Measurements from ENCODE around the gene C12orf43. TPM values are rescaled to one million over a fixed set of nuclear protein-coding genes. Genes with fewer than 3 reads are reported as not detected.

Gene C12orf43
- total RNA-seq, 1 donor from 2014 or later, result 15.5 TPM

DNA sequence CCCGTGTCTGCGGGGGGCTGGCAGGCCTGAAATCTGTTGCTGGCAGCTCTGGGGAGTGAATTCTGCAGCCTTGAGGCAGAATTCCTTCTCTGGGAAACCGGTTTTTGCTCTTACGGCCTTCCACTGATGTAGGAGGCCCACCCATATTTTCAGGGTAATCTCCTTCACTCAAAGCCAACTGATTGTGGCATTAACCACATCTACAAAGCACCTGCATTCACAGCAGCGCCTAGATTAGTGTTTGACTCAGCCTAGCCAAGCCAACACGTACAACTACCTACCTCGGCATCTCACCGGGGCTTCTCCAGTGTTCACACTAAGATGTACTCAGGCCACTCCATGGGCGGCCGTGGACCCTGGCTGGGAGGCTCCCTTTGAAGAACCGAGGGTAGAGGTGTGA, 15.8 kb downstream of the C12orf43 start:
- Histone ChIP-seq H3K4me1 (no peaks in the 10 kb centered on the region), H3K9me3 (no peaks in the 10 kb centered on the region), H3K27ac (no peak overlapping the region), H3K4me3 (no peak overlapping the region), H3K27me3 (no peaks in the 10 kb centered on the region), H3K36me3 (peaks cover 26% of the 10 kb centered on the region)
- DNase-seq, result no peak
- TF ChIP-seq, protein P1, sequence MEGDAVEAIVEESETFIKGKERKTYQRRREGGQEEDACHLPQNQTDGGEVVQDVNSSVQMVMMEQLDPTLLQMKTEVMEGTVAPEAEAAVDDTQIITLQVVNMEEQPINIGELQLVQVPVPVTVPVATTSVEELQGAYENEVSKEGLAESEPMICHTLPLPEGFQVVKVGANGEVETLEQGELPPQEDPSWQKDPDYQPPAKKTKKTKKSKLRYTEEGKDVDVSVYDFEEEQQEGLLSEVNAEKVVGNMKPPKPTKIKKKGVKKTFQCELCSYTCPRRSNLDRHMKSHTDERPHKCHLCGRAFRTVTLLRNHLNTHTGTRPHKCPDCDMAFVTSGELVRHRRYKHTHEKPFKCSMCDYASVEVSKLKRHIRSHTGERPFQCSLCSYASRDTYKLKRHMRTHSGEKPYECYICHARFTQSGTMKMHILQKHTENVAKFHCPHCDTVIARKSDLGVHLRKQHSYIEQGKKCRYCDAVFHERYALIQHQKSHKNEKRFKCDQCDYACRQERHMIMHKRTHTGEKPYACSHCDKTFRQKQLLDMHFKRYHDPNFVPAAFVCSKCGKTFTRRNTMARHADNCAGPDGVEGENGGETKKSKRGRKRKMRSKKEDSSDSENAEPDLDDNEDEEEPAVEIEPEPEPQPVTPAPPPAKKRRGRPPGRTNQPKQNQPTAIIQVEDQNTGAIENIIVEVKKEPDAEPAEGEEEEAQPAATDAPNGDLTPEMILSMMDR (IDR thresholded peaks at IDR 0.05), result no peak
- no peak for ATAC-seq
- intact Hi-C loops (cut with DNase I), result no loop called here

DNA sequence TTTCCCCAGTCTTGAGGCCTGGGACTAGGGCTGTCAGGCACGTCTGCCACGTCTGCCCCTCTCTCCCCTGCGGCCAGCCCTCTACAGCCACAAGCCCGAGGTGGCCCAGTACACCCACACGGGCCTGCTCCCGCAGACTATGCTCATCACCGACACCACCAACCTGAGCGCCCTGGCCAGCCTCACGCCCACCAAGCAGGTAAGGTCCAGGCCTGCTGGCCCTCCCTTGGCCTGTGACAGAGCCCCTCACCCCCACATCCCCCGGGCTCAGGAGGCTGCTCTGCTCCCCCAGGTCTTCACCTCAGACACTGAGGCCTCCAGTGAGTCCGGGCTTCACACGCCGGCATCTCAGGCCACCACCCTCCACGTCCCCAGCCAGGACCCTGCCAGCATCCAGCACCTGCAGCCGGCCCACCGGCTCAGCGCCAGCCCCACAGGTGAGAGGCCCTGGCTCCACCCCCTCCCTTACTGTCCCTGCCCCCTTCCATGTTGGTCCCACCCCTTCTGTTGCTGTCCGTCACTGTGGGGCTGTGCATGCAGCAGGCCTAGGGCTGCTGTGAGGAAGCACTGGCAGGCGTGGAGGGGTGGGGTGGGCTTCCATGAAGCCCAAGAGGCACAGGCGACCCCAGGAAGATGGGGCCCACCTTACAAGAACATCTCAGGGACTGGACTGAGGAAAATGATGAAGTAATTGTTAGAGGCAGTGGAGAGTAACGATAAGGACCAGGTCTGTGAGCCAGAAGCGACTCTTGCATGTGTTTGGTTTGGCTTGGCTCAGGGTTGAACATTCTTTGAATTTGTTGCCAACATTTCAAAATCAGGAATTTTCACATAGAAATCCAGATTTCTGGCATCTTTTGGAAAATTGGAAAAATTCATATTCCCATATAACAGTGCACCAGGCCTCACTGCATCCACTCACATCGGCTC, 16.8 kb downstream of the C12orf43 start:
- H3K27me3 ChIP-seq, result no peaks in the 10 kb centered on the region
- peak; percentile 40 for ATAC-seq
- H3K36me3 ChIP-seq, result peaks cover 19% of the 10 kb centered on the region
- TF ChIP-seq, protein P1 (IDR thresholded peaks at IDR 0.05), result no peak
- intact Hi-C loops (cut with DNase I), result no loop called here
- no peak overlapping the region for H3K27ac ChIP-seq
- H3K9me3 ChIP-seq, result no peaks in the 10 kb centered on the region
- no peaks in the 10 kb centered on the region for H3K4me1 ChIP-seq
- no peak for DNase-seq
- H3K4me3 ChIP-seq, result no peak overlapping the region

DNA sequence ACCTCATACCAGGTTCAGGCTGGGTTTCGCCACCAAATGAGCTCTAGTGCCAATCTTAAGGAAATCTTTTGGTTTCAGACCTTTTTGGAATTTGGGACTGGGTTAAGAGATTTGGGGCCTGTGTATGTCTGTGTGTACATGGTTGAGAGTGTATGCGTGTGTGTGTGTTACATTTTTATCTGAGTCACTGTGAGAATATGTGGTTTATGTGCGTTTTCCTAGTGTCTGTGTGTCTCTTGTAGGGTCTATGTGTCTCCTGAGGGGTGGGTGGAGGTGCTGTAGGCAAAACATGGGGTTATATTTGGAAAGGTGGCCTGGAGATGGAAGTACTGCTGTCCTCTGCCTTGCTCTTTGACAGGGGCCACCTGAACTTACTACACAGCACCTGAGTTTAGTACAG, 17.9 kb downstream of the C12orf43 start:
- Histone ChIP-seq H3K27ac (no peak overlapping the region), H3K36me3 (peaks cover 9% of the 10 kb centered on the region), H3K4me1 (no peaks in the 10 kb centered on the region), H3K4me3 (no peak overlapping the region), H3K27me3 (no peaks in the 10 kb centered on the region), H3K9me3 (no peaks in the 10 kb centered on the region)
- ATAC-seq (no peak), DNase-seq (no peak)
- intact Hi-C loops (cut with DNase I), result no loop called here
- TF ChIP-seq, protein P1 (IDR thresholded peaks at IDR 0.05), result no peak

DNA sequence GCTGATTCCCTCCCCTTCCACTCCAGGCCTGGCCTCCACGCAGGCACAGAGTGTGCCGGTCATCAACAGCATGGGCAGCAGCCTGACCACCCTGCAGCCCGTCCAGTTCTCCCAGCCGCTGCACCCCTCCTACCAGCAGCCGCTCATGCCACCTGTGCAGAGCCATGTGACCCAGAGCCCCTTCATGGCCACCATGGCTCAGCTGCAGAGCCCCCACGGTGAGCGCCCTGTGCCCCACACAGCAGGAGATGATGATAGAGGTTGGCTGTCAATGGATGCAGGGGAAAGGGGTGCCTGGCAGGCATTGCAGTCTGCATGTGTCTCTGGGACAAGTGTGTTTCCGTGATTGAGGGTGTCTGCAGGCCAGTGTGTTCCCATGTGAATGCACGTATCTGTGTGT, 18.8 kb downstream of the C12orf43 start:
- Histone ChIP-seq H3K4me1 (no peaks in the 10 kb centered on the region), H3K27me3 (no peaks in the 10 kb centered on the region), H3K4me3 (no peak overlapping the region), H3K27ac (no peak overlapping the region), H3K36me3 (peaks cover 5% of the 10 kb centered on the region), H3K9me3 (no peaks in the 10 kb centered on the region)
- TF ChIP-seq, protein P1 (IDR thresholded peaks at IDR 0.05), result no peak
- ATAC-seq (no peak), DNase-seq (no peak)
- intact Hi-C loops (cut with DNase I), result no loop called here

DNA sequence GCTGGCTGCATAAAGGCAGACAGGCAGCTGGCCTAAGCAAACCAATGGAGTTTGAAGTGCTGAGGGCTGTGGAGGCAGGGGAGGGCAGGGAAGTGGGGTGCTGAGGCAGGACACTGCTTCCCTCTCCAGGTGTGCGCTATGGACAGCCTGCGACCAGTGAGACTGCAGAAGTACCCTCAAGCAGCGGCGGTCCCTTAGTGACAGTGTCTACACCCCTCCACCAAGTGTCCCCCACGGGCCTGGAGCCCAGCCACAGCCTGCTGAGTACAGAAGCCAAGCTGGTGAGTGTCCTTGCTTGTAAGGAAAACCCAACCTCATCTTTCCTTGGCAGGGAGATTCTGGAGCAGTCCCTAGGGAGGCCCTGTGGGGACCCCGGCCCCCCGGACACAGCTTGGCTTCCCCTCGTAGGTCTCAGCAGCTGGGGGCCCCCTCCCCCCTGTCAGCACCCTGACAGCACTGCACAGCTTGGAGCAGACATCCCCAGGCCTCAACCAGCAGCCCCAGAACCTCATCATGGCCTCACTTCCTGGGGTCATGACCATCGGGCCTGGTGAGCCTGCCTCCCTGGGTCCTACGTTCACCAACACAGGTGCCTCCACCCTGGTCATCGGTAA, 20.0 kb downstream of the C12orf43 start:
- DNase-seq (no peak), ATAC-seq (no peak)
- intact Hi-C loops (cut with DNase I), result no loop called here

More for the DNA sequence above, 20.0 kb downstream of the C12orf43 start:
- Histone ChIP-seq H3K27ac (no peak overlapping the region), H3K4me3 (no peak overlapping the region), H3K36me3 (no peaks in the 10 kb centered on the region), H3K27me3 (no peaks in the 10 kb centered on the region), H3K4me1 (no peaks in the 10 kb centered on the region), H3K9me3 (no peaks in the 10 kb centered on the region)
- TF ChIP-seq, protein P1 (IDR thresholded peaks at IDR 0.05), result no peak

All from upper lobe of right lung (tissue), 1 donor.